K562 (cell line): Measurements from ENCODE around the gene DLGAP3. TPM values are rescaled to one million over a fixed set of nuclear protein-coding genes. Genes with fewer than 3 reads are reported as not detected.

Experiments used
- ATAC-seq: fragments of 200-7000 bp; cut with Tn5 transposase; 3 replicates; pipeline ENCODE4 v1.9.1; 2020; ENCODE audit warnings: moderate library complexity
- BruUV-seq: library from RNA; stranded (reverse); fragments of 400-500 nt; replicated peaks from 2 replicates; lab custom pipeline; 2021; lab: Mats Ljungman, UMichigan
- CTCF ChIA-PET: fragments of 300-600 bp; formaldehyde crosslinking; extraction: SDS; loops from one replicate; lab custom pipeline; 2021; ENCODE audit warnings: low intra/inter-chr PET ratio; lab: Yijun Ruan, JAX
- POLR2A ChIA-PET: fragments of 300-600, 350-650 bp; sonication (Branson Sonifier 250); formaldehyde crosslinking; extraction: SDS; loops from one replicate; lab custom pipeline; 2021; ENCODE audit warnings: antibody characterized with exemption, inconsistent platforms; lab: Yijun Ruan, JAX
- DNase-seq, 4 experiments: peaks; one replicate each; pipeline versions ENCODE4 v3.0.0 to v3.0.0-alpha.2; 2011 to 2018; ENCODE audit warnings: low spot score in 3 of 4, mixed read lengths in 3 of 4; ENCODE audit errors: extremely low read depth in 1 of 4
- FAIRE-seq: peaks from 2 replicates; lab custom pipeline; 2011; peaks lifted over from hg19 to GRCh38; lab: Jason Lieb, UNC
- H2AFZ ChIP-seq: 2 replicates; pipeline ENCODE4 v1.6.0; 2011; ENCODE audit warnings: low read depth, low read length, control low read depth, inconsistent platforms
- H3K27ac ChIP-seq: fragments of 200-600 bp; 3 replicates; pipeline ENCODE4 v1.8.0; 2011; ENCODE audit warnings: low read depth, mild to moderate bottlenecking, control low read depth, inconsistent platforms, low read length, moderate library complexity, mixed read lengths; ENCODE audit errors: extremely low read depth
- H3K27me3 ChIP-seq, 2 experiments: fragments of 300-600 bp in 1 of 2; 2 replicates in 1 of 2; 3 replicates in 1 of 2; pipeline versions ENCODE4 v1.6.0 to v1.8.0; 2011; ENCODE audit warnings: inconsistent platforms in 2 of 2, low read length in 2 of 2, mild to moderate bottlenecking in 1 of 2, mixed read lengths in 1 of 2, moderate library complexity in 1 of 2; ENCODE audit not compliant: control insufficient read depth in 2 of 2, insufficient read depth in 2 of 2
- H3K36me3 ChIP-seq: fragments of 300-600 bp; 3 replicates; pipeline ENCODE4 v1.8.0; 2011; ENCODE audit warnings: mild to moderate bottlenecking, low read length, inconsistent platforms; ENCODE audit not compliant: control insufficient read depth, insufficient read depth
- H3K4me1 ChIP-seq, 2 experiments: fragments of 200-600 bp in 1 of 2; replicated peaks in 1 of 2; 2 replicates in 1 of 2; 3 replicates in 1 of 2; pipeline versions ENCODE4 v1.5.1 to v1.8.0; 2011; ENCODE audit warnings: inconsistent platforms in 2 of 2, low read length in 2 of 2, mild to moderate bottlenecking in 1 of 2, mixed read lengths in 1 of 2, moderate library complexity in 1 of 2; ENCODE audit not compliant: control insufficient read depth in 2 of 2, insufficient read depth in 2 of 2
- H3K4me2 ChIP-seq: 2 replicates; pipeline ENCODE4 v1.6.1; 2011; ENCODE audit warnings: low read length, control low read depth, inconsistent platforms, mixed read lengths; ENCODE audit not compliant: insufficient read depth
- H3K4me3 ChIP-seq: fragments of 200-600 bp; sonication (generic), shearing (Covaris generic); 2 replicates; pipeline ENCODE4 v1.5.1; 2016; ENCODE audit warnings: control low read depth, inconsistent platforms
- H3K79me2 ChIP-seq: fragments of 200-600 bp; 3 replicates; pipeline ENCODE4 v1.8.0; 2011; ENCODE audit warnings: low read length, inconsistent platforms; ENCODE audit not compliant: control insufficient read depth, insufficient read depth
- H3K9ac ChIP-seq, 2 experiments: 2 replicates each; pipeline versions ENCODE4 v1.6.0 to v1.6.1; 2011; ENCODE audit warnings: low read depth in 2 of 2, low read length in 2 of 2, control low read depth in 1 of 2, inconsistent platforms in 1 of 2, mild to moderate bottlenecking in 1 of 2, mixed read lengths in 1 of 2; ENCODE audit not compliant: insufficient read depth in 1 of 2
- H3K9me1 ChIP-seq: one replicate; pipeline ENCODE4 v1.6.0; 2011; ENCODE audit warnings: inconsistent platforms, mild to moderate bottlenecking, low read length, moderate library complexity; ENCODE audit not compliant: control insufficient read depth, insufficient read depth
- H3K9me3 ChIP-seq: replicated peaks from 2 replicates; pipeline ENCODE4 v1.5.1; 2011; ENCODE audit warnings: low read depth, low read length, inconsistent platforms; ENCODE audit not compliant: control insufficient read depth, insufficient read depth
- H4K20me1 ChIP-seq: replicated peaks from 2 replicates; pipeline ENCODE4 v1.6.1; 2011; ENCODE audit warnings: low read length, inconsistent platforms, mixed read lengths; ENCODE audit not compliant: control insufficient read depth, insufficient read depth
- BRD4 ChIP-seq: fragments of 200-600 bp; sonication (generic); IDR thresholded peaks from 2 replicates; pipeline ENCODE4 v1.6.1; 2017; ENCODE audit warnings: inconsistent platforms
- CCAR2 ChIP-seq: fragments of 200-400 bp; formaldehyde crosslinking; IDR thresholded peaks from 2 replicates; pipeline ENCODE4 v1.6.1; 2017; ENCODE audit warnings: mild to moderate bottlenecking, low read depth, low read length
- FOXM1 ChIP-seq, 2 experiments: fragments of 450-650 bp in 1 of 2; sonication (generic) in 1 of 2; formaldehyde crosslinking in 1 of 2; IDR thresholded peaks; 2 replicates each; pipeline versions ENCODE4 v1.6.1 to v1.9.0; 2017 to 2022; ENCODE audit warnings: low read depth in 2 of 2, mild to moderate bottlenecking in 2 of 2, missing genetic modification reagents in 1 of 2, moderate library complexity in 1 of 2
- HMG20A ChIP-seq: fragments of 450-650 bp; formaldehyde crosslinking; conservative IDR thresholded peaks from 2 replicates; pipeline ENCODE4 v1.4.0; 2020; ENCODE audit warnings: mild to moderate bottlenecking, mixed read lengths
- MAFF ChIP-seq: IDR thresholded peaks from 2 replicates; pipeline ENCODE4 v1.6.1; 2012; ENCODE audit warnings: low read length, improper control_type of control experiment
- MCM7 ChIP-seq, 2 experiments: fragments of 450-650 bp; IDR thresholded peaks; 2 replicates each; pipeline ENCODE4 v1.6.1; 2016 to 2018
- MECOM ChIP-seq: fragments of 250-450 bp; sonication (Bioruptor Pico); IDR thresholded peaks from 2 replicates; pipeline ENCODE4 v1.8.0; 2022; ENCODE audit warnings: inconsistent platforms
- MEIS2 ChIP-seq: fragments of 450-650 bp; IDR thresholded peaks from 2 replicates; pipeline ENCODE4 v1.6.1; 2014; ENCODE audit warnings: mild to moderate bottlenecking; ENCODE audit not compliant: partially characterized antibody
- NFIC ChIP-seq: fragments of 450-650 bp; IDR thresholded peaks from 2 replicates; pipeline ENCODE4 v1.6.1; 2017; ENCODE audit warnings: mild to moderate bottlenecking, inconsistent platforms
- PHB2 ChIP-seq: fragments of 450-650 bp; IDR thresholded peaks from 2 replicates; pipeline ENCODE4 v1.6.1; 2017; ENCODE audit warnings: low read depth
- PRPF4 ChIP-seq: fragments of 200-400 bp; formaldehyde crosslinking; IDR thresholded peaks from one replicate; pipeline ENCODE4 v1.6.1; 2017; ENCODE audit warnings: low read length, low read depth, mild to moderate bottlenecking; ENCODE audit not compliant: insufficient read depth, poor library complexity, severe bottlenecking
- ZNF316 ChIP-seq: fragments of 450-650 bp; IDR thresholded peaks from 2 replicates; pipeline ENCODE4 v1.6.1; 2016
- ZNF57 ChIP-seq: fragments of 450-650 bp; formaldehyde crosslinking; IDR thresholded peaks from 2 replicates; pipeline ENCODE4 v1.4.0; 2020; ENCODE audit warnings: mild to moderate bottlenecking, moderate library complexity
- WGBS: fragments of 100-300 bp; shearing (Covaris generic); methylation state at CpG from one replicate; pipeline ENCODE4 v1.1.6; 2016; ENCODE audit warnings: low coverage, mixed read lengths; ENCODE audit not compliant: insufficient coverage; ENCODE audit errors: missing lambda C conversion rate; 5-methylcytosine and 5-hydroxymethylcytosine counted together
- in situ Hi-C: fragments of 300-500 bp; cut with MboI; formaldehyde crosslinking; loops from 4 replicates; pipeline ENCODE4 v1.15.0; 2018; ENCODE audit warnings: inconsistent platforms, mixed read lengths
- intact Hi-C: fragments of 100-400 bp; cut with micrococcal nuclease; formaldehyde crosslinking; loops from 2 replicates; pipeline ENCODE4 v1.14.2; 2022
- polyA plus RNA-seq, 8 experiments: library from polyadenylated mRNA; depleted of rRNA in 4 of 8; stranded (reverse) in 5 of 8; unstranded in 3 of 8; fragments of >200 nt; fragmentation: Nextera tagmentation in 2 of 8; fragmentation: Illumina TruSeq in 1 of 8; extraction: Ambion mirVana in 2 of 8; extraction: Trizol in 1 of 8; gene quantifications; 2 replicates each; pipeline versions ENCODE4 v1.2.1 to v1.2.3, GENCODE V29; 2011 to 2014; ENCODE audit warnings: inconsistent platforms in 1 of 8, missing spikeins in 1 of 8
- total RNA-seq, 7 experiments: library from RNA; depleted of rRNA in 6 of 7; stranded (reverse); fragments of >200 nt in 6 of 7; fragmentation: Illumina TruSeq in 2 of 7; extraction: Trizol in 2 of 7; gene quantifications; 2 replicates each; pipeline versions ENCODE4 v1.2.1 to v1.2.3, GENCODE V29; 2011 to 2021; ENCODE audit warnings: low replicate concordance in 1 of 7
- TF ChIP-seq, protein P1 (sequence below): fragments of 450-650 bp; formaldehyde crosslinking; IDR thresholded peaks from 2 replicates; pipeline ENCODE4 v1.4.0; 2020; ENCODE audit warnings: mild to moderate bottlenecking, mixed read lengths
- TF ChIP-seq, protein P2 (sequence below): fragments of 150-350 bp; conservative IDR thresholded peaks from 2 replicates; pipeline ENCODE4 v1.6.1; 2014; ENCODE audit warnings: low read length
- TF ChIP-seq, protein P3 (sequence below), 2 experiments: IDR thresholded peaks; 2 replicates each; pipeline ENCODE4 v1.6.1; 2012; ENCODE audit warnings: improper control_type of control experiment in 2 of 2, low read depth in 2 of 2, low read length in 2 of 2, borderline replicate concordance in 1 of 2

Gene DLGAP3
- total and polyA plus RNA-seq, 9 of the 15 experiments (the other 6 are each of a cell fraction or from before 2014, with no cell fraction given), result 0.01 to 0.16 (median 0.07) TPM; not detected in 6

DNA sequence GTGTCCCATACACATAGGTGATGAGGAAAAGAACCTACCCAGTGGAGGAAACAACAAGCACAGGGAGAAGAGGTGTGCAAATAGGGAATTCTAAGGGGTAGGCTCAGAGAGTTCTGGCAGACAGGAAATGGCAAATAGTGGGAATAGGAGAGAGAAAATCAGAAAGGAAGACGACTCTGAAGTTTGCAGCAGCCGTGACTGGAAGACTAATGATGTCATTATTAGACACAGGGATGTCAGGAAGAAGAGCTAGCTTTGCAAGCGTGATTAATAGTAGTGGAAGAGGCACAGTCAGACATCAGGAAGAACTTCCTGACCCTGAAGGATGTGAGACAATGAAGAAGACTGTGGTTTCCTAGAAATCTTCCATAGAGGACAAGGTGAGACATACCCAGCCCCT, 21.1 kb downstream of the DLGAP3 start:
- in situ Hi-C loops (no loop called here), intact Hi-C loops (no loop called here)
- CTCF ChIA-PET, result no interaction called here
- Histone ChIP-seq H3K27ac (no peak overlapping the region), H3K27me3 (peaks cover 19 to 42% of the 10 kb centered on the region in 2 experiments; a peak in 4 of 5 replicates), H3K4me2 (no peak overlapping the region), H4K20me1 (0 out of 2 replicates have a peak, but pooled peaks cover 9% of the 10 kb centered on the region), H3K4me3 (no peak overlapping the region), H3K36me3 (no peaks in the 10 kb centered on the region), H2AFZ (no peak overlapping the region), H3K4me1 (peaks cover 0 to 11% of the 10 kb centered on the region in 2 experiments; a peak in 1 of 5 replicates), H3K9me1 (no peaks in the 10 kb centered on the region), H3K9ac (no peak overlapping the region), H3K79me2 (no peaks in the 10 kb centered on the region), H3K9me3 (no peaks in the 10 kb centered on the region)
- WGBS, result 0% methylated on average over 3 of the region's 3 CpGs
- POLR2A ChIA-PET, result interaction anchor here (1.4 kb wide), 1 partner anchor 13 kb away, joined by 3 read pairs; no protein-coding TSS in a partner anchor
- BruUV-seq, result no TSS peak
- DNase-seq (no peak), FAIRE-seq (no peak), ATAC-seq (no peak)
- no peak for TF ChIP-seq HMG20A
- no peak for TF ChIP-seq FOXM1 (IDR thresholded peaks at IDR 0.05; ENCODE audit: low read depth)
- no peak for TF ChIP-seq FOXM1 (CRISPR knock-in tag; IDR thresholded peaks at IDR 0.05; ENCODE audit: low read depth)
- TF ChIP-seq MECOM (CRISPR knock-in tag), result no peak
- TF ChIP-seq, protein P1, sequence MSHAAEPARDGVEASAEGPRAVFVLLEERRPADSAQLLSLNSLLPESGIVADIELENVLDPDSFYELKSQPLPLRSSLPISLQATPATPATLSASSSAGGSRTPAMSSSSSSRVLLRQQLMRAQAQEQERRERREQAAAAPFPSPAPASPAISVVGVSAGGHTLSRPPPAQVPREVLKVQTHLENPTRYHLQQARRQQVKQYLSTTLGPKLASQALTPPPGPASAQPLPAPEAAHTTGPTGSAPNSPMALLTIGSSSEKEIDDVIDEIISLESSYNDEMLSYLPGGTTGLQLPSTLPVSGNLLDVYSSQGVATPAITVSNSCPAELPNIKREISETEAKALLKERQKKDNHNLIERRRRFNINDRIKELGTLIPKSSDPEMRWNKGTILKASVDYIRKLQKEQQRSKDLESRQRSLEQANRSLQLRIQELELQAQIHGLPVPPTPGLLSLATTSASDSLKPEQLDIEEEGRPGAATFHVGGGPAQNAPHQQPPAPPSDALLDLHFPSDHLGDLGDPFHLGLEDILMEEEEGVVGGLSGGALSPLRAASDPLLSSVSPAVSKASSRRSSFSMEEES (CRISPR knock-in tag), result no peak
- no peak for TF ChIP-seq PHB2
- TF ChIP-seq, protein P2, sequence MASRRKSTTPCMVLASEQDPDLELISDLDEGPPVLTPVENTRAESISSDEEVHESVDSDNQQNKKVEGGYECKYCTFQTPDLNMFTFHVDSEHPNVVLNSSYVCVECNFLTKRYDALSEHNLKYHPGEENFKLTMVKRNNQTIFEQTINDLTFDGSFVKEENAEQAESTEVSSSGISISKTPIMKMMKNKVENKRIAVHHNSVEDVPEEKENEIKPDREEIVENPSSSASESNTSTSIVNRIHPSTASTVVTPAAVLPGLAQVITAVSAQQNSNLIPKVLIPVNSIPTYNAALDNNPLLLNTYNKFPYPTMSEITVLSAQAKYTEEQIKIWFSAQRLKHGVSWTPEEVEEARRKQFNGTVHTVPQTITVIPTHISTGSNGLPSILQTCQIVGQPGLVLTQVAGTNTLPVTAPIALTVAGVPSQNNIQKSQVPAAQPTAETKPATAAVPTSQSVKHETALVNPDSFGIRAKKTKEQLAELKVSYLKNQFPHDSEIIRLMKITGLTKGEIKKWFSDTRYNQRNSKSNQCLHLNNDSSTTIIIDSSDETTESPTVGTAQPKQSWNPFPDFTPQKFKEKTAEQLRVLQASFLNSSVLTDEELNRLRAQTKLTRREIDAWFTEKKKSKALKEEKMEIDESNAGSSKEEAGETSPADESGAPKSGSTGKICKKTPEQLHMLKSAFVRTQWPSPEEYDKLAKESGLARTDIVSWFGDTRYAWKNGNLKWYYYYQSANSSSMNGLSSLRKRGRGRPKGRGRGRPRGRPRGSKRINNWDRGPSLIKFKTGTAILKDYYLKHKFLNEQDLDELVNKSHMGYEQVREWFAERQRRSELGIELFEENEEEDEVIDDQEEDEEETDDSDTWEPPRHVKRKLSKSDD, result no peak
- no peak for TF ChIP-seq MAFF
- TF ChIP-seq MCM7 (IDR thresholded peaks at IDR 0.05), result no peak
- no peak for TF ChIP-seq ZNF57 (CRISPR knock-in tag)
- TF ChIP-seq PRPF4, result no peak
- no peak for TF ChIP-seq ZNF316
- no peak for TF ChIP-seq BRD4
- no peak for TF ChIP-seq MEIS2
- TF ChIP-seq NFIC, result no peak
- no peak for TF ChIP-seq CCAR2
- TF ChIP-seq, protein P3, sequence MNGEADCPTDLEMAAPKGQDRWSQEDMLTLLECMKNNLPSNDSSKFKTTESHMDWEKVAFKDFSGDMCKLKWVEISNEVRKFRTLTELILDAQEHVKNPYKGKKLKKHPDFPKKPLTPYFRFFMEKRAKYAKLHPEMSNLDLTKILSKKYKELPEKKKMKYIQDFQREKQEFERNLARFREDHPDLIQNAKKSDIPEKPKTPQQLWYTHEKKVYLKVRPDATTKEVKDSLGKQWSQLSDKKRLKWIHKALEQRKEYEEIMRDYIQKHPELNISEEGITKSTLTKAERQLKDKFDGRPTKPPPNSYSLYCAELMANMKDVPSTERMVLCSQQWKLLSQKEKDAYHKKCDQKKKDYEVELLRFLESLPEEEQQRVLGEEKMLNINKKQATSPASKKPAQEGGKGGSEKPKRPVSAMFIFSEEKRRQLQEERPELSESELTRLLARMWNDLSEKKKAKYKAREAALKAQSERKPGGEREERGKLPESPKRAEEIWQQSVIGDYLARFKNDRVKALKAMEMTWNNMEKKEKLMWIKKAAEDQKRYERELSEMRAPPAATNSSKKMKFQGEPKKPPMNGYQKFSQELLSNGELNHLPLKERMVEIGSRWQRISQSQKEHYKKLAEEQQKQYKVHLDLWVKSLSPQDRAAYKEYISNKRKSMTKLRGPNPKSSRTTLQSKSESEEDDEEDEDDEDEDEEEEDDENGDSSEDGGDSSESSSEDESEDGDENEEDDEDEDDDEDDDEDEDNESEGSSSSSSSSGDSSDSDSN (IDR thresholded peaks at IDR 0.05; ENCODE audit: borderline replicate concordance in 1 of 2, low read depth in 2 of 2, low read length in 2 of 2), result no peak
